ENCODE data around the gene XRN2. TPM values are rescaled to one million over a fixed set of nuclear protein-coding genes. Genes with fewer than 3 reads are reported as not detected.

Gene XRN2
- total and polyA plus RNA-seq, 10 donors, result 19.3 to 92.6 (median 62.8) TPM

GRCh38 chr20:21395666-21396598 lies 92.8 kb downstream of the XRN2 start:
- Histone ChIP-seq H3K27ac (no peak overlapping the region), H3K4me1 (peaks cover 0 to 48% (median 25%) of the 10 kb centered on the region in 6 donors), H3K36me3 (peaks cover 0 to 3% (median under 1%) of the 10 kb centered on the region in 6 donors), H3K27me3 (replicated peaks in 1 of 7) (peaks cover 7 to 100% (median 97%) of the 10 kb centered on the region in 7 donors), H3K4me3 (peak overlapping the region in 7 of 8 donors; percentile 17 to 55 (median 25)), H3K9me3 (no peaks in the 10 kb centered on the region)
- intact Hi-C loops (cut with DNase I; ENCODE audit: low total_unique reads), result no loop called here
- TF ChIP-seq, protein P1, sequence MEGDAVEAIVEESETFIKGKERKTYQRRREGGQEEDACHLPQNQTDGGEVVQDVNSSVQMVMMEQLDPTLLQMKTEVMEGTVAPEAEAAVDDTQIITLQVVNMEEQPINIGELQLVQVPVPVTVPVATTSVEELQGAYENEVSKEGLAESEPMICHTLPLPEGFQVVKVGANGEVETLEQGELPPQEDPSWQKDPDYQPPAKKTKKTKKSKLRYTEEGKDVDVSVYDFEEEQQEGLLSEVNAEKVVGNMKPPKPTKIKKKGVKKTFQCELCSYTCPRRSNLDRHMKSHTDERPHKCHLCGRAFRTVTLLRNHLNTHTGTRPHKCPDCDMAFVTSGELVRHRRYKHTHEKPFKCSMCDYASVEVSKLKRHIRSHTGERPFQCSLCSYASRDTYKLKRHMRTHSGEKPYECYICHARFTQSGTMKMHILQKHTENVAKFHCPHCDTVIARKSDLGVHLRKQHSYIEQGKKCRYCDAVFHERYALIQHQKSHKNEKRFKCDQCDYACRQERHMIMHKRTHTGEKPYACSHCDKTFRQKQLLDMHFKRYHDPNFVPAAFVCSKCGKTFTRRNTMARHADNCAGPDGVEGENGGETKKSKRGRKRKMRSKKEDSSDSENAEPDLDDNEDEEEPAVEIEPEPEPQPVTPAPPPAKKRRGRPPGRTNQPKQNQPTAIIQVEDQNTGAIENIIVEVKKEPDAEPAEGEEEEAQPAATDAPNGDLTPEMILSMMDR (IDR thresholded peaks at IDR 0.05 in 8 of 11, conservative IDR thresholded peaks at IDR 0.05 in 3 of 11), result no peak
- TF ChIP-seq POLR2A (IDR thresholded peaks at IDR 0.05) (no peak), POLR2AphosphoS5 (IDR thresholded peaks at IDR 0.05) (peak in 1 of 3 donors; percentile 20)
- DNase-seq, result no peak
- whole genome bisulfite sequencing, 5 donors, result 3 to 8% (median 6%) methylated on average over 22 to 103 of the region's 103 CpGs

- DNase-seq, result no peak
These were observed 93.6 kb downstream of the XRN2 start for GRCh38 chr20:21396599-21397340.

DNA sequence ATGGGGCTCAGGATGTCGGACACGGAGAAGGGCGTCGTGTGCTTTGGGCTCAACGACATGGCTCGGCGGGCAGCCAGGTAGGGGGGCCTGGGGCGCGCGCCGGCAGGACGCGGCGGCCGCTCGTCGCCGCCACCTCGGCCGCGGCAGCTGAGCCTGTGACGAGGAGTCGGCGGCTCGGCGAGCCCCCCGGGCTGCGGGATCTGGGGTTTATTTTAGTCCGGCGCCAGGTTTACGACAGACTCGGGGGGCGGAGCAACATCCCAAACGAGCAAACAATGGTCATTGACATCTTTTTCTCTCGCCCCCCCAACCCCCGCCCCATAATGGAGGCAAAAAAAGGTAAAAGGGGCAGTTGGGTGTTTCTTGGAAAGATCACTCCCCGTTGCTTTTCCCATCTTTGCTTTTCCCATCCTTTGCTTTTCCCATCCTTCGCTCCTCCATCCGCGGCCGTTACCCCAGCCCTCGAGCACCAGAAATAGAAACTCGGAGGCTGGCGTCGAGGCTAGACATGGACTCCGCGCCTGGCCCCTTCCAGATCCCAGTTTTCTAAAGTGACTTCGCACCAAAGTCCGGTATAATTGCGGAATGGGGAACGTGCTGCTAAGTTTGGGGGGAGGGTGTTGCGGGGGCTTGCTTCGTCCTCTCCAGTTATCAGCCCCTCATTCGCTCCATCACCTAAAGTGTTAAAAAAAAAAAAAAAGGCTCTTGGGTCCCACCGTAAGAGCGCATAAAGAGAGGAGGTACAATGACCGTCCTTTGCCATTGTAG lies 94.4 kb downstream of the XRN2 start, which contains the start of gene NKX2-4:
Gene NKX2-4 (minus strand): TSS at position 186 of the 768 bp plus-strand sequence. CDS start 127 bp downstream, at position 59.
- Histone ChIP-seq H3K4me1 (peaks cover 0 to 34% (median 20%) of the 10 kb centered on the region in 6 donors), H3K4me3 (peak within 1 kb of the TSS in 7 of 8 donors; percentile 17 to 55 (median 25)), H3K36me3 (no peaks in the 10 kb centered on the region), H3K27me3 (replicated peaks in 1 of 7) (peaks cover 7 to 100% (median 98%) of the 10 kb centered on the region in 7 donors), H3K9me3 (no peaks in the 10 kb centered on the region), H3K27ac (no peak within 1 kb of the TSS)
- TF ChIP-seq, protein P1 (IDR thresholded peaks at IDR 0.05 in 8 of 11, conservative IDR thresholded peaks at IDR 0.05 in 3 of 11), result no peak
- TF ChIP-seq POLR2AphosphoS5 (IDR thresholded peaks at IDR 0.05) (no peak), POLR2A (IDR thresholded peaks at IDR 0.05) (no peak)
- no peak for DNase-seq
- WGBS, 5 donors, result 8 to 14% (median 11%) methylated on average over 29 to 57 of the region's 57 CpGs
- intact Hi-C loops (cut with DNase I; ENCODE audit: low total_unique reads), result no loop called here

More at GRCh38 chr20:21396599-21397340, 93.6 kb downstream of the XRN2 start:
- peaks cover 0 to 42% (median 22%) of the 10 kb centered on the region in 6 donors for H3K4me1 ChIP-seq
- peaks cover 7 to 100% (median 98%) of the 10 kb centered on the region in 7 donors for H3K27me3 ChIP-seq (replicated peaks in 1 of 7)
- WGBS, 5 donors, result 2 to 7% (median 5%) methylated on average over 31 to 116 of the region's 116 CpGs
- TF ChIP-seq POLR2AphosphoS5 (IDR thresholded peaks at IDR 0.05), result peak in 1 of 3 donors; percentile 10
- TF ChIP-seq POLR2A (IDR thresholded peaks at IDR 0.05), result no peak
- H3K27ac ChIP-seq, result no peak overlapping the region
- H3K9me3 ChIP-seq, result no peaks in the 10 kb centered on the region
- intact Hi-C loops (cut with DNase I; ENCODE audit: low total_unique reads), result no loop called here
- peak overlapping the region in 7 of 8 donors; percentile 17 to 55 (median 25) for H3K4me3 ChIP-seq
- H3K36me3 ChIP-seq, result no peaks in the 10 kb centered on the region
